Measurements from ENCODE around the gene OAF. TPM values are rescaled to one million over a fixed set of nuclear protein-coding genes. Genes with fewer than 3 reads are reported as not detected.

Gene OAF
- total RNA-seq, 1 donor from 2014 or later, result 216 TPM

DNA sequence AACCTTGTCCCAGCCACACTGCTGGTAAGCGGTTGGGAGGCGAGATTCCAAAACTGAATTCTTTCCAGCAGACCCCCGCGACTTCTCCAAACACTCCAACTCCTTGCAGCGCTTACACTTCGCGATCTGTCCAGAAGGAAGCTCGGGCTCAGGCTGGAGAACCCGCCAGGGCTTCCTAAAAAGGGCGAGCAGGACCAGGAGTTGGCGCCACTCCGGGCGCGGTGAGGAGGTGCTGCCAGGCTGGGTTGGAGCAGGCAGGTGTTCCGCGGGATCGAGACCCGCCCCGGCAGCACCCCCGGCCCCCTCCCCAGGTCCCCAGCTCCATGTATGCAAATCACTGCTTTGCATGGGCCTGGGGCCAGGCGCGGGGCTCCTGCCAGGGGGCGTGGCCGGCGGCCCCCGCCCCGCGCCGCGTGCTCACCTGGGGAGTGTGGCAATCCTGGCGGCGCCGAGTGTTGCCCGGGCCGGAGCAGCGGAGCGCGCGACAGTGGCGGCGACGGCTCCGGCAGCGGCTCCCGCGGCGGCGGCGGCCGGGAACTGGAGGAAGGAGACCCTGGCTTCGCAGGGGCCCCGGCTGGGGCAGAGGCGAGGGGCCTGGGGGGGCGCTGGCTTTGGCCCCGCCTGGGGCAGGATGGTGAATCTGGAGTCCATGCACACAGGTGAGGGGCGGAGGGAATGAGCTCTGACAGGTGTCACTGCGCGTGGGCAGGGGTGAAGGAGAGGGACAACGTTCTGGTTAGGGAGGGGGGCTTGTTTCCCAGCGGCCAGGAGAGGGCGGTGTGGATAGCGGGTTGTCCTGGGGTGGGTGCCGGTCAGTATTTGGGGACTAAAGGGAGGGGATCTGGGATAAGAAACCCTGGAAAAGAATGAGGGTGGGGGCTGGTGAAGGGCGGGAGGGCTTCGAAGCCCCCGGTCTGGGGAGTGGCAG lies 29.1 kb downstream of the OAF start, which contains the start of gene POU2F3:
Gene POU2F3 (plus strand): TSS at position 428 of the 928 bp plus-strand sequence. CDS start 204 bp downstream, at position 632.
- Histone ChIP-seq H3K4me3 (no peak within 1 kb of the TSS), H3K36me3 (no peaks in the 10 kb centered on the region), H3K27me3 (peaks cover 12% of the 10 kb centered on the region), H3K4me1 (no peaks in the 10 kb centered on the region), H3K9me3 (no peaks in the 10 kb centered on the region), H3K27ac (no peak within 1 kb of the TSS)
- intact Hi-C loops (cut with DNase I), result no loop called here
- DNase-seq (ENCODE audit: low spot score in 2 of 2), result no peak
- TF ChIP-seq, protein P1, sequence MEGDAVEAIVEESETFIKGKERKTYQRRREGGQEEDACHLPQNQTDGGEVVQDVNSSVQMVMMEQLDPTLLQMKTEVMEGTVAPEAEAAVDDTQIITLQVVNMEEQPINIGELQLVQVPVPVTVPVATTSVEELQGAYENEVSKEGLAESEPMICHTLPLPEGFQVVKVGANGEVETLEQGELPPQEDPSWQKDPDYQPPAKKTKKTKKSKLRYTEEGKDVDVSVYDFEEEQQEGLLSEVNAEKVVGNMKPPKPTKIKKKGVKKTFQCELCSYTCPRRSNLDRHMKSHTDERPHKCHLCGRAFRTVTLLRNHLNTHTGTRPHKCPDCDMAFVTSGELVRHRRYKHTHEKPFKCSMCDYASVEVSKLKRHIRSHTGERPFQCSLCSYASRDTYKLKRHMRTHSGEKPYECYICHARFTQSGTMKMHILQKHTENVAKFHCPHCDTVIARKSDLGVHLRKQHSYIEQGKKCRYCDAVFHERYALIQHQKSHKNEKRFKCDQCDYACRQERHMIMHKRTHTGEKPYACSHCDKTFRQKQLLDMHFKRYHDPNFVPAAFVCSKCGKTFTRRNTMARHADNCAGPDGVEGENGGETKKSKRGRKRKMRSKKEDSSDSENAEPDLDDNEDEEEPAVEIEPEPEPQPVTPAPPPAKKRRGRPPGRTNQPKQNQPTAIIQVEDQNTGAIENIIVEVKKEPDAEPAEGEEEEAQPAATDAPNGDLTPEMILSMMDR (IDR thresholded peaks at IDR 0.05), result no peak

DNA sequence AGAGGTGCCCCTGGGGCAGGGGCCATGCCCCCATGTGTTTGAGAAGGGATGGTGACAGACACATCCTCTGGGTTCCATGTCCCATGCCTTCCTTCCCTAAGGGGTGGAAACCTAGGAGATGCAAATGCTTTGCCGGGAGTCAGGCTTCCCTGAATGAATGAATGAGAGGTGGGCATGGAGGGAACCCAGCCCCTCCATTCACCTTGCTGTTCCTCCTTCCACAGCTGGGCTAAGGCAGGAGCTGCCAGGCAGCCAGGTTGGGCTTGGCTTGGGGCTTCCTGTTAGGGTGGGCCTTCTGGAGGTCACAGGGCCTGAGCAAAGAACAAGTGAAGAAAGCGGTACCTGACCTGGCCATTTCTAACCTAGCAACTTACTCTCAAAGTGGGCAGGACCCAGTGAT lies 30.0 kb downstream of the OAF start:
- no peak overlapping the region for H3K4me3 ChIP-seq
- H3K27ac ChIP-seq, result no peak overlapping the region
- DNase-seq (ENCODE audit: low spot score in 2 of 2), result no peak
- TF ChIP-seq, protein P1 (IDR thresholded peaks at IDR 0.05), result no peak
- no peaks in the 10 kb centered on the region for H3K36me3 ChIP-seq
- H3K27me3 ChIP-seq, result peaks cover 12% of the 10 kb centered on the region
- intact Hi-C loops (cut with DNase I), result no loop called here
- H3K9me3 ChIP-seq, result no peaks in the 10 kb centered on the region
- no peaks in the 10 kb centered on the region for H3K4me1 ChIP-seq

DNA sequence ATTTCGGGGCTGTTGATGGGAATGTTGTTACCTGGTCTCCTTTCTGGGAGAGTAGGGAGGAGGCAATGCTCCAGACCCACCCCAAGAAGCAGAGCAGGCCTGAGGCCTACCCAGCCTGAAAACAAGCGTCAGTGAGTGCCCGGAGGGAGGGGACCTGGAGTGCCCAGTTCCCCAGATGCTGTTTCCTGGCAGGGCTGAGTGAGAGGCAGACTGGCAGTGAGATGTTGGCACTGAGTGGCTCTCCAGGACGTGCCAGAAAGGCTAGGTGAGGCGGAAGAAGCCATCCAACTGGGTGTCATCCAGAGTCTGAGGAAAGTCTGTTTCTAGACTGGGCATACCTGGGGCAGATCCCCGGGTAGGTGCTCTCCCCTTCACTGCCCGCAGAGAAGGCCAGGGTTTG lies 30.4 kb downstream of the OAF start:
- no peak for DNase-seq (ENCODE audit: low spot score in 2 of 2)
- Histone ChIP-seq H3K36me3 (no peaks in the 10 kb centered on the region), H3K4me1 (no peaks in the 10 kb centered on the region), H3K27me3 (peaks cover 12% of the 10 kb centered on the region), H3K9me3 (no peaks in the 10 kb centered on the region), H3K27ac (no peak overlapping the region), H3K4me3 (no peak overlapping the region)
- intact Hi-C loops (cut with DNase I), result no loop called here
- TF ChIP-seq, protein P1 (IDR thresholded peaks at IDR 0.05), result no peak

DNA sequence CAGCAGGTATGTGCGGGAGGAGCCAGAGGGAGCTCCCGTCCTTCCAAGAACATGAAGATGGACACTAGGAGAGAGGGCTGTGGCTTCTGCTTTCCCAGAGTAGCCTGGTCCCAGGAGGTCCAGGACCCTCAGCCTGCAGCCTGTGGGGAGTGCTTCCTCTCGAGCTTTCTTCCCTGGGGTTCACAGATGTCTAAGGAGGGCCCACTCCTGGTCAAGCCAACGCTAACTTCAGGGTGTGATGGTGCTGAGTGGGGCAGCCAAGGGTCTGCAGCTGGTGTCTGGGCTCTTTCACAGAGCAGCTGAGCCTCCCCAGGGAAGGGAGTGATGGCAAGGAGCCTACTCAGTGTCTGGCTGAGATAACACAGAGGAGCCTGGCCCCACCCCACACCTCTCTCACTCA lies 32.4 kb downstream of the OAF start:
- H3K4me3 ChIP-seq, result no peak overlapping the region
- intact Hi-C loops (cut with DNase I), result no loop called here
- no peak overlapping the region for H3K27ac ChIP-seq
- DNase-seq (ENCODE audit: low spot score in 2 of 2), result no peak
- H3K9me3 ChIP-seq, result no peaks in the 10 kb centered on the region
- no peaks in the 10 kb centered on the region for H3K4me1 ChIP-seq
- no peaks in the 10 kb centered on the region for H3K36me3 ChIP-seq
- peaks cover 12% of the 10 kb centered on the region for H3K27me3 ChIP-seq
- TF ChIP-seq, protein P1 (IDR thresholded peaks at IDR 0.05), result no peak

DNA sequence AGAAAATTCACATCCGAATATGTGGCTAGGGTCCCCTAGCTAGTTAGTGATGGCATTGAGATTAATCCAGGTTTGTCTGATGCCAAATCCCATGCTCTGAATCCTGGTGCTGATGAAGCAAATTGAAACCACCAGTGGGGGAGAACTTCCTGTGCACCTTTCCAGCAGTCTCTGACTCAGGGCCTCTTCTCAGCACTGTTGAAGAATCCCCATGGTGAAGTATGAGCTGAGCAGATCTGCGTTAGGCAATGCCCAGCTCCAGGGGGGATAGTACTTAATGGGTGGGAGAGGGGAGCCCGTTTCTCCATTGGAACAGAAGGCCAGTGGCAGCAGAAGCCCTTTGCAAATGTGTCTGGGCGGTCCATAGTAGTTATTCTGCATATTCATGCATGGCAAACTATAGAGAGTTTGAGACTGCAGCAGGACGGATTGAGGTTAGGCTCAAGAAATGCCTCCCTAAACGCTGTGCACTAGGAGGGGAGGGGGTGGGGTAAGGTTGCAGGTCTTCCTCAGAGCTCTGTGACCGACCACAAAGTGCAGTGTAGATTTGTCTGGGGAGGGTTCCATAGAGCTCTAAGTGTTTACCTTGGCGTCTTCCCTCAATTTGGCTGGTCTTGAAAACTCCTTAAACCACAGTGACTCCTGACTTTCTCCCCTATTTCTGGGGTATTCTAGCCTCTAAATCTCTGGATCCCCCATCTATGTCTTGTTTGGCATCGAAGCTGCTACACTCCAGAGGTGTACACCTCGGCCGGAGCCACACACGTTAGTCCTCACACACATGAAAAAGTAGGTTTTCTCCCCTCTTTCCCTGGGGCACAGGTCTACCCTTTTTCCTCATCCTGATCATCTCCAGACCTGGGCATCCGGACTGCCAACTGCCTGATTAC lies 33.9 kb downstream of the OAF start:
- Histone ChIP-seq H3K9me3 (no peaks in the 10 kb centered on the region), H3K27ac (no peak overlapping the region), H3K4me3 (no peak overlapping the region), H3K36me3 (no peaks in the 10 kb centered on the region), H3K4me1 (no peaks in the 10 kb centered on the region), H3K27me3 (peaks cover 12% of the 10 kb centered on the region)
- intact Hi-C loops (cut with DNase I), result no loop called here
- TF ChIP-seq, protein P1 (IDR thresholded peaks at IDR 0.05), result no peak
- DNase-seq (ENCODE audit: low spot score in 2 of 2), result no peak

All from ascending aorta (tissue), 2 donors.